Cardiac muscle cell (in vitro differentiated cells and primary cell): ENCODE measurements around the gene SPI1. TPM values are rescaled to one million over a fixed set of nuclear protein-coding genes. Genes with fewer than 3 reads are reported as not detected.

Source experiments
- DNase-seq, 2 donors: peaks; one replicate each; pipeline versions ENCODE4 v3.0.0 to v3.0.0-alpha.2; 2010 to 2017; ENCODE audit warnings: low read depth in 1 of 2, low spot score in 1 of 2
- H3K27ac ChIP-seq: fragments of 200-600 bp; sonication (generic); 2 replicates; pipeline ENCODE4 v1.5.1; 2016
- H3K27me3 ChIP-seq: fragments of 200-600 bp; sonication (generic); 2 replicates; pipeline ENCODE4 v1.6.0; 2016; ENCODE audit warnings: control low read depth
- H3K36me3 ChIP-seq: fragments of 200-600 bp; sonication (generic); 2 replicates; pipeline ENCODE4 v1.5.1; 2016; ENCODE audit warnings: control low read depth
- H3K4me1 ChIP-seq: fragments of 200-600 bp; sonication (generic); 2 replicates; pipeline ENCODE4 v1.8.1; 2017; ENCODE audit warnings: low read depth, mild to moderate bottlenecking, mixed run types
- H3K4me3 ChIP-seq: fragments of 200-600 bp; sonication (generic); 2 replicates; pipeline ENCODE4 v1.5.1; 2016; ENCODE audit warnings: mild to moderate bottlenecking
- H3K9me3 ChIP-seq: fragments of 200-600 bp; sonication (generic); 2 replicates; pipeline ENCODE4 v1.5.1; 2017; ENCODE audit warnings: low read depth, mild to moderate bottlenecking, control low read depth
- polyA plus RNA-seq: library from polyadenylated mRNA; unstranded; fragments of >200 nt; fragmentation: Nextera tagmentation; extraction: Ambion mirVana; gene quantifications from 2 replicates; pipeline ENCODE4 v1.2.1, GENCODE V29; 2016
- total RNA-seq: library from RNA; depleted of rRNA; stranded (reverse); fragments of >200 nt; gene quantifications from 2 replicates; pipeline ENCODE4 v1.2.3, GENCODE V29; 2016
- TF ChIP-seq, protein P1 (sequence below): IDR thresholded peaks from 2 replicates; pipeline ENCODE4 v1.5.1; 2012; ENCODE audit warnings: low read depth, mild to moderate bottlenecking, low read length

Gene SPI1
- total and polyA plus RNA-seq, 2 experiments from 2014 or later: 0.56 TPM; not detected in 1

DNA sequence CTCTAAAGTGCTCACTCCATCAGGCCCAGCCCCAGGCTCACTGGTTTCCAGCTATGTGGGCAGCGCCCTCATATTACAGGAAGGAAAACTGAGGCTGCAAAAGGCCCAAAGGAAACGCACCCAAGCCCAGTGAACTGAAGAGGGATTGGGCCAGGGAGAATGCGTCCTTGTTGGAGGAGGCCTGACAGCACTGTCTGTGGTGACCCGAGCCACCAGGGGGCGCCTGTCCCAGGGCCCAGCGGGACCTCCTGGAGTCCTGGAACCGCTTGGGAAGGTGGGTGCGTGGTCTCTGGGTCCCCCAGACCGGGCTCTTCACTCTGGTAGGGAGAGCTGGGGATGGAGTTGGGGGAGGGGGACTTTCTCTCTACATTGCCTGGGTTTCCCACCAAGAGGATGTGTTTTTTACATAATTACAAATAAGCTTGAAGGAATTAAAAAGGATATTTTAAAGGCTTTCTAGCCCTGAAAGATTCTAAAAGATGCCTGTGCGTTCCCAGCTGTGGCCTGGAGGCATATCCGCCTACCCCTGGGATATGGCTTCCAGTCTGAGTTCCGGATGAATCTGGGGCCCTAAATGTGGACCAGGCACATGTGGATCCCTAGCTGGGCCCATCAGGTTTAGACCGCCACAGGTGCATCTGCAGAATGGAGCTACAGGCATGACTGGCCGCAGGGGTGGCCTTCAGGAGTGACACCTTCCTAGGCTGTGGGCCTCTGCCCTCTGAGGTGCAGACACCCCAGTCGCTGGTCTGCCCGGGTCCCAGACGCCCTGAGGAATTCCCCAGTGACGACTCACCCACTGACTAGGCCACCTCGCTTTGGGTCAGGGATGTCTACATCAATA lies 4.2 kb downstream of the SPI1 start:
- no peaks in the 10 kb centered on the region for H3K36me3 ChIP-seq
- H3K27me3 ChIP-seq: no peaks in the 10 kb centered on the region
- no peak overlapping the region for H3K27ac ChIP-seq

DNA sequence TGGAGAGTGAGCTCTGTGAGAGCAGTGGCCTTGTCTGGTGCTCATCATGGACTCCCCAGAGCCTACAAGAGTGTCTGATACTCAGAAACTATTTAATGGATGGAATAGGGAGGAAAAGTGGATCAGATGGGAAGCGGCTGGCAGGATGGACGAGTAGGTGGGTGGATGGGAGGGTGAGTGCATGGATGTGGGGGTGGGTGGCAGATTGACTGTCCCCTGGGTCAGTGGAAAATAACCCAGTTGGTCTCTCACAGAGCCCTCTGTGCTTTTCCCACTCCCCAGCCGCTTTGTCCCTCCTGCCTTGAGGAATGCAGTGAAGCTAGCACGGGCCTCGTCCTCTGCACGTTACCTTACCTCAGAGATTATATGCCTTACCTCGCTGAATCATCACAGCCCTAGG lies 5.9 kb downstream of the SPI1 start:
- Histone ChIP-seq H3K36me3 (no peaks in the 10 kb centered on the region), H3K27ac (no peak overlapping the region), H3K9me3 (no peaks in the 10 kb centered on the region), H3K4me1 (peaks cover under 1% of the 10 kb centered on the region), H3K27me3 (no peaks in the 10 kb centered on the region), H3K4me3 (no peak overlapping the region)
- no peak for DNase-seq
- TF ChIP-seq, protein P1, sequence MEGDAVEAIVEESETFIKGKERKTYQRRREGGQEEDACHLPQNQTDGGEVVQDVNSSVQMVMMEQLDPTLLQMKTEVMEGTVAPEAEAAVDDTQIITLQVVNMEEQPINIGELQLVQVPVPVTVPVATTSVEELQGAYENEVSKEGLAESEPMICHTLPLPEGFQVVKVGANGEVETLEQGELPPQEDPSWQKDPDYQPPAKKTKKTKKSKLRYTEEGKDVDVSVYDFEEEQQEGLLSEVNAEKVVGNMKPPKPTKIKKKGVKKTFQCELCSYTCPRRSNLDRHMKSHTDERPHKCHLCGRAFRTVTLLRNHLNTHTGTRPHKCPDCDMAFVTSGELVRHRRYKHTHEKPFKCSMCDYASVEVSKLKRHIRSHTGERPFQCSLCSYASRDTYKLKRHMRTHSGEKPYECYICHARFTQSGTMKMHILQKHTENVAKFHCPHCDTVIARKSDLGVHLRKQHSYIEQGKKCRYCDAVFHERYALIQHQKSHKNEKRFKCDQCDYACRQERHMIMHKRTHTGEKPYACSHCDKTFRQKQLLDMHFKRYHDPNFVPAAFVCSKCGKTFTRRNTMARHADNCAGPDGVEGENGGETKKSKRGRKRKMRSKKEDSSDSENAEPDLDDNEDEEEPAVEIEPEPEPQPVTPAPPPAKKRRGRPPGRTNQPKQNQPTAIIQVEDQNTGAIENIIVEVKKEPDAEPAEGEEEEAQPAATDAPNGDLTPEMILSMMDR: no peak

More for the DNA sequence above, 4.2 kb downstream of the SPI1 start:
- TF ChIP-seq, protein P1: peak; percentile 96
- peaks cover 9% of the 10 kb centered on the region for H3K4me1 ChIP-seq
- peak; percentile 81 to 89 for DNase-seq
- no peak overlapping the region for H3K4me3 ChIP-seq
- H3K9me3 ChIP-seq: no peaks in the 10 kb centered on the region

DNA sequence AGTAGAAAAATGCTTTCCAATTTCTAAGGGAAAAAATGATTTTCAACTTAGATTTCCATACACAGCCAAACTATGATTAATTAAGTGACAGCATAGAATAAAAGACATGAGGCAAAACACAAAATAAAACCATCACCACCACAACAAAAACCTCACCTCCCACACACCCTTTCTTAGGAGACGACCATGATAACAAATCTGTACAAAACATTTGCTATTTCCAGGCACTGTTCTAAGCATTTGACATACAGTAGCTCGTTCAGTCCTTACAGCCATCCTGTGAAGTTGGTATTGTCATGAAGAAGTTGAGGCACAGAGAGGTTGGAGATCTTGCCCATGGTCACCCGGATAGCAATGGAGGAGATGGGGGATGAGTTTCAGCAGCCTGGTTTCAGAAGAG lies 8.7 kb downstream of the SPI1 start:
- TF ChIP-seq, protein P1: no peak

DNA sequence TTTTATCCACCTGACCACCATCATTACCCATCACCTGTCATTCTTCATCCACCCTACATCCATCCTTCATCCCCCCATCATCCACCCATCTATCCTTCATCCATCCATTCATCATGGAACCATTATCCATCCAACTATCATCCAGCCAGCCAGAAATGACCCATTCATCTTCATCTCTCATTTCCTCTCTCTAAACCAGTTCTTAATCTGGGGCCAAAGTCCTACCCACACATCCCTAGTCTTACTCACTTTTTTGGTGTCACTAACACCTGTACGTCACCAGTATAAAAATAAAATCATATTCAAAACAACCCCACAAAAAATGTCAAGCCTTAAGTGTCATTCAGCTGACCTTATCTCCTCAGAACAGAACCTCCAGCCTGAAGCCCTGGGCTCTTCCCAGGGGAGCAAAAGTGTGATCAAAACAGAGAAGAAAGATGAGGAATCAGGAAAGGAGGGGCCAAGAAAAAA lies 12.3 kb downstream of the SPI1 start:
- TF ChIP-seq, protein P1: no peak
- Histone ChIP-seq H3K4me3 (no peak overlapping the region), H3K9me3 (no peaks in the 10 kb centered on the region), H3K4me1 (no peaks in the 10 kb centered on the region), H3K27ac (no peak overlapping the region), H3K36me3 (no peaks in the 10 kb centered on the region), H3K27me3 (no peaks in the 10 kb centered on the region)
- no peak for DNase-seq

More for the DNA sequence above, 8.7 kb downstream of the SPI1 start:
- no peaks in the 10 kb centered on the region for H3K27me3 ChIP-seq
- no peak overlapping the region for H3K4me3 ChIP-seq
- H3K4me1 ChIP-seq: no peaks in the 10 kb centered on the region
- DNase-seq: no peak
- H3K36me3 ChIP-seq: no peaks in the 10 kb centered on the region
- H3K27ac ChIP-seq: no peak overlapping the region
- H3K9me3 ChIP-seq: no peaks in the 10 kb centered on the region

DNA sequence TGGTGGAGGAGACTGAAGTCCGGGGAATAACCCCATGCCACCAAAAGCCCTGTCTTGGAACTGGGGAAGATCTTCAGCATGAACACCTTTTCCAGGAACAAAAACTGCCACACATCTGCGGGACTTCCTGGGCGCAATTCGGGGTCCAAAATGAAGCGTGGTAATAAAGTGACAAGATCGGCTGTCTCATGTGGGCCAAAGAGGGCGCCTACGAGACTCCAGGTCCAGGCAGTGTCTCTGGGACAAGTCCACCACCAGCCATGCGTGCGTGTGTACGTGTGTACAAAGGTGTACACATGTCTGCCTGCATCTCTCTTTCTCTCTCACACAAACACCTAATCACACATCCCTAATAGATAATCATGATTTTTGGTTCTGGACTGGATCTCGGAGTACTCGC lies 16.9 kb downstream of the SPI1 start:
- Histone ChIP-seq H3K27me3 (no peaks in the 10 kb centered on the region), H3K27ac (peak overlapping the region; percentile 65), H3K36me3 (no peaks in the 10 kb centered on the region), H3K9me3 (no peaks in the 10 kb centered on the region), H3K4me1 (no peaks in the 10 kb centered on the region), H3K4me3 (no peak overlapping the region)
- TF ChIP-seq, protein P1: no peak
- no peak for DNase-seq
